A549 (cell line): Measurements from ENCODE around the gene SPSB3. TPM values are rescaled to one million over a fixed set of nuclear protein-coding genes. Genes with fewer than 3 reads are reported as not detected.

Experiments
- ATAC-seq, 2 experiments: fragments of 200-7000 bp in 1 of 2; fragments of >200 bp in 1 of 2; cut with Nextera tagmentation in 1 of 2; cut with Tn5 transposase in 1 of 2; 3 replicates each; pipeline versions ENCODE4 v1.8.0 to v1.9.1; 2018 to 2020; ENCODE audit warnings: mild to moderate bottlenecking in 1 of 2, moderate library complexity in 1 of 2
- CTCF ChIA-PET: fragments of 300-600 bp; sonication (Branson Sonifier 250); formaldehyde crosslinking; extraction: SDS; loops from one replicate; lab custom pipeline; 2021; ENCODE audit warnings: antibody characterized with exemption, inconsistent platforms; lab: Yijun Ruan, JAX
- POLR2A ChIA-PET: fragments of 350-600 bp; formaldehyde crosslinking; extraction: SDS; loops from one replicate; lab custom pipeline; 2021; ENCODE audit warnings: antibody characterized with exemption, inconsistent platforms; lab: Yijun Ruan, JAX
- DNase-seq, 2 experiments: peaks; one replicate each; pipeline versions ENCODE4 v3.0.0 to v3.0.0-alpha.2; 2011 to 2016; ENCODE audit warnings: low read depth in 1 of 2, low spot score in 1 of 2
- FAIRE-seq: peaks from 2 replicates; lab custom pipeline; 2011; peaks lifted over from hg19 to GRCh38; lab: Jason Lieb, UNC
- H3K27ac ChIP-seq, 2 experiments: fragments of >200 bp; sonication (Bioruptor Twin); formaldehyde crosslinking; 3 replicates each; pipeline ENCODE4 v1.5.1; 2016 to 2017
- H3K4me1 ChIP-seq: fragments of >200 bp; sonication (Bioruptor Twin); formaldehyde crosslinking; 3 replicates; pipeline ENCODE4 v1.6.1; 2016
- H3K4me2 ChIP-seq: fragments of >200 bp; sonication (Bioruptor Twin); formaldehyde crosslinking; 3 replicates; pipeline ENCODE4 v1.6.1; 2016
- H3K4me3 ChIP-seq: fragments of >200 bp; sonication (Bioruptor Twin); formaldehyde crosslinking; 3 replicates; pipeline ENCODE4 v1.5.1; 2016
- H3K9me3 ChIP-seq: fragments of >200 bp; sonication (Bioruptor Twin); formaldehyde crosslinking; 3 replicates; pipeline ENCODE4 v1.6.1; 2016
- BCL3 ChIP-seq: fragments of >200 bp; sonication (Bioruptor Twin); formaldehyde crosslinking; IDR thresholded peaks from 3 replicates; pipeline ENCODE4 v1.6.1; 2016
- CEBPB ChIP-seq, 2 experiments: fragments of >200 bp in 1 of 2; sonication (Bioruptor Twin) in 1 of 2; formaldehyde crosslinking in 1 of 2; IDR thresholded peaks; 2 replicates each; pipeline ENCODE4 v1.6.1; 2012 to 2016
- CHD2 ChIP-seq: fragments of 150-350 bp; IDR thresholded peaks from 2 replicates; pipeline ENCODE4 v1.6.1; 2014; ENCODE audit warnings: low read length; ENCODE audit not compliant: partially characterized antibody
- CHD4 ChIP-seq: fragments of 200-600 bp; sonication (generic); IDR thresholded peaks from 2 replicates; pipeline ENCODE4 v1.6.1; 2016; ENCODE audit warnings: antibody characterized with exemption, mild to moderate bottlenecking, borderline replicate concordance
- EHF ChIP-seq: fragments of 250-450 bp; sonication (Bioruptor Pico); IDR thresholded peaks from 2 replicates; pipeline ENCODE4 v1.5.0; 2020; ENCODE audit warnings: mild to moderate bottlenecking
- ELK1 ChIP-seq: fragments of 150-350 bp; IDR thresholded peaks from 2 replicates; pipeline ENCODE4 v1.6.1; 2014; ENCODE audit warnings: low read depth, mild to moderate bottlenecking, low read length
- ESRRA ChIP-seq: fragments of 150-350 bp; IDR thresholded peaks from 2 replicates; pipeline ENCODE4 v1.6.1; 2014; ENCODE audit warnings: mild to moderate bottlenecking, low read length, borderline replicate concordance
- FOSB ChIP-seq: fragments of 250-450 bp; sonication (Bioruptor Pico); IDR thresholded peaks from 2 replicates; pipeline ENCODE4 v1.5.0; 2020; ENCODE audit warnings: mild to moderate bottlenecking, moderate library complexity
- GATA3 ChIP-seq: IDR thresholded peaks from 2 replicates; pipeline ENCODE4 v1.6.1; 2012; ENCODE audit warnings: borderline replicate concordance
- HOXB13 ChIP-seq: fragments of 250-450 bp; sonication (Bioruptor Pico); IDR thresholded peaks from 2 replicates; pipeline ENCODE4 v1.5.0; 2020; ENCODE audit warnings: low read depth, mild to moderate bottlenecking, moderate library complexity
- HOXB5 ChIP-seq: fragments of 250-450 bp; sonication (Bioruptor Pico); IDR thresholded peaks from 2 replicates; pipeline ENCODE4 v1.5.0; 2020; ENCODE audit warnings: mild to moderate bottlenecking, moderate library complexity
- JUN ChIP-seq, 2 experiments: fragments of >200 bp; sonication (Bioruptor Twin); formaldehyde crosslinking; IDR thresholded peaks; 2 replicates in 1 of 2; 3 replicates in 1 of 2; pipeline ENCODE4 v1.6.1; 2016 to 2017
- KDM1A ChIP-seq: fragments of 200-600 bp; sonication (generic); IDR thresholded peaks from 2 replicates; pipeline ENCODE4 v1.6.1; 2016; ENCODE audit warnings: low read depth, mild to moderate bottlenecking
- KDM5A ChIP-seq: fragments of 200-600 bp; sonication (generic); IDR thresholded peaks from 2 replicates; pipeline ENCODE4 v1.6.1; 2016; ENCODE audit warnings: antibody characterized with exemption, mild to moderate bottlenecking
- NFE2L2 ChIP-seq: fragments of 150-350 bp; conservative IDR thresholded peaks from 2 replicates; pipeline ENCODE4 v1.6.1; 2014; ENCODE audit warnings: low read length
- NR3C1 ChIP-seq: fragments of >200 bp; sonication (Bioruptor Twin); formaldehyde crosslinking; IDR thresholded peaks from 3 replicates; pipeline ENCODE4 v1.6.1; 2017
- PBX3 ChIP-seq: IDR thresholded peaks from 2 replicates; pipeline ENCODE4 v1.6.1; 2012
- PHF8 ChIP-seq: fragments of 200-600 bp; sonication (generic); IDR thresholded peaks from 2 replicates; pipeline ENCODE4 v1.6.1; 2016; ENCODE audit warnings: low read depth, mild to moderate bottlenecking, antibody characterized with exemption, moderate library complexity, borderline replicate concordance
- POLR2A ChIP-seq: IDR thresholded peaks from 2 replicates; pipeline ENCODE4 v1.6.1; 2012; ENCODE audit warnings: mild to moderate bottlenecking, low read length
- RAD21 ChIP-seq, 2 experiments: fragments of >200 bp in 1 of 2; sonication (Bioruptor Twin) in 1 of 2; formaldehyde crosslinking in 1 of 2; IDR thresholded peaks in 1 of 2; conservative IDR thresholded peaks in 1 of 2; 2 replicates in 1 of 2; 3 replicates in 1 of 2; pipeline ENCODE4 v1.6.1; 2012 to 2018; ENCODE audit warnings: inconsistent platforms in 1 of 2
- RCOR1 ChIP-seq: fragments of 150-350 bp; IDR thresholded peaks from 2 replicates; pipeline ENCODE4 v1.6.1; 2014; ENCODE audit warnings: antibody characterized with exemption, low read length, low read depth
- RFX5 ChIP-seq: fragments of 450-650 bp; IDR thresholded peaks from 2 replicates; pipeline ENCODE4 v1.7.1; 2014; ENCODE audit warnings: antibody characterized with exemption, mild to moderate bottlenecking, moderate library complexity
- SMC3 ChIP-seq: fragments of >200 bp; sonication (Bioruptor Twin); formaldehyde crosslinking; IDR thresholded peaks from 3 replicates; pipeline ENCODE4 v1.6.1; 2018; ENCODE audit warnings: inconsistent platforms
- TFCP2L1 ChIP-seq: fragments of 250-450 bp; sonication (Bioruptor Pico); IDR thresholded peaks from 2 replicates; pipeline ENCODE4 v1.5.0; 2021; ENCODE audit warnings: mild to moderate bottlenecking
- USF2 ChIP-seq: fragments of 450-650 bp; IDR thresholded peaks from 2 replicates; pipeline ENCODE4 v1.6.1; 2014; ENCODE audit warnings: antibody characterized with exemption
- ZFP36 ChIP-seq: fragments of 450-650 bp; IDR thresholded peaks from 2 replicates; pipeline ENCODE4 v1.6.1; 2014; ENCODE audit warnings: borderline replicate concordance; ENCODE audit not compliant: partially characterized antibody
- WGBS: methylation state at CpG from one replicate; pipeline ENCODE4 v1.1.6; 2017; ENCODE audit errors: missing lambda C conversion rate; 5-methylcytosine and 5-hydroxymethylcytosine counted together
- polyA plus RNA-seq, 4 experiments: library from polyadenylated mRNA; depleted of rRNA in 3 of 4; stranded (reverse); fragments of >200 nt; fragmentation: RNase III in 1 of 4; extraction: RNeasy Plus Mini Kit Qiagen cat#74134 plus additional on column Dnase treatment in 1 of 4; gene quantifications; 2 replicates in 3 of 4; 3 replicates in 1 of 4; pipeline ENCODE4 v1.2.3, GENCODE V29; 2011 to 2017
- TF ChIP-seq, protein P1 (sequence below): fragments of 200-600 bp; sonication (generic); IDR thresholded peaks from 2 replicates; pipeline ENCODE4 v1.6.1; 2016; ENCODE audit warnings: antibody characterized with exemption, mild to moderate bottlenecking, moderate library complexity

The SPSB3 gene
- polyA plus RNA-seq, 2 of the 4 experiments (the other 2 are of a cell fraction): 9.2 to 14.6 TPM

DNA sequence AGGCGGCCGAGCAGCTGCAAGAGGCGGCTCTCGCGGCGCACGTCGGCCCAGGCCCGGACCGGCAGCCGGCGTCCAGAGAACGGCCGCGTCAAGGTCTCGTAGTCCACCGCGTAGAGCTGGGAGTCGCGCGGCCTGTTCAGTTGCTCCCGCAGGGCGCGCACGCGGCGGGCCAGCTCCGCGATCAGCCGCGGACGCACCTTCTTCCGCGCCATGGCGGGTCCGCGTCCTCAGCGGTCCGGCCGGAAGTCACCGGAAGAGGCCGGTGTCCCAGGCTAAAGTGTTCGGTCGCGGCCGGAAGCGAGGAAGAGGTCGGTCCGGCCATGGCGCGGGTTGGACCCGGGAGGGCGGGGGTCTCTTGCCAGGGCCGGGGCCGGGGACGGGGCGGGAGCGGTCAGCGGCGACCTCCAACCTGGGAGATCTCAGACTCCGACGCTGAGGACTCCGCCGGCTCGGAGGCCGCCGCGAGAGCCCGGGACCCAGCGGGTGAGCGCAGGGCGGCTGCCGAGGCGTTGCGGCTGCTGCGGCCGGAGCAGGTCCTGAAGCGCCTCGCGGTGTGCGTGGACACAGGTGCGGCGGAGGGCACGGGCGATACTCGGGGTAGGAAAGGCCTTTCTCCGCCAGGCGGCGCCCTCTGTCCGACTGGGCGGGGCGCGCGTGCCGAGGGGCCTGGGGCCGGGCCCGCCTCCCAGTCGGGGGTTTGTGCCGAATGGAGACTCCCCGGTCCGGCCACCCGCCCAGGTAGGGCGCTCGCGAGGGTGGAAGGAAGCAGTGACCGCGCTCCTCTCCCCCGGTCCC lies 9.3 kb downstream of the SPSB3 start, which contains the start of gene MRPS34 (continued):
- TF ChIP-seq ZFP36 (no peak), BCL3 (peak; percentile 68; the same call in 2 of the 3 replicates), ESRRA (no peak), CHD2 (peak; percentile 19), NR3C1 (no peak), KDM1A (no peak), RAD21 (conservative IDR thresholded peaks at IDR 0.05 in 1 of 2, IDR thresholded peaks at IDR 0.05 in 1 of 2) (peak; percentile 42 to 63; a peak in 4 of 5 replicates), USF2 (no peak), ELK1 (0 out of 2 replicates have a peak, but pooled peaks have one; percentile 6), NFE2L2 (no peak), KDM5A (peak; percentile 91), CHD4 (no peak), GATA3 (peak; percentile 22; the same call in 1 of the 2 replicates), FOSB (CRISPR knock-in tag) (no peak), HOXB5 (CRISPR knock-in tag) (0 out of 2 replicates have a peak, but pooled peaks have one; percentile 68), POLR2A (peak; percentile 88), JUN (IDR thresholded peaks at IDR 0.05) (peak; percentile 69 to 97), SMC3 (peak; percentile 78), CEBPB (IDR thresholded peaks at IDR 0.05) (no peak), PBX3 (peak; percentile 65; the same call in 1 of the 2 replicates), EHF (CRISPR knock-in tag) (no peak), HOXB13 (CRISPR knock-in tag) (peak; percentile 53; the same call in 1 of the 2 replicates)
- TF ChIP-seq, all 56 proteins: peak for 21

GRCh38 chr16:1772362-1772907 lies 9.9 kb downstream of the SPSB3 start, which contains the start of gene EME2:
EME2 (plus strand) TSS chr16:1772810; CDS start chr16:1773228, 418 bp downstream.
- ChIA-PET CTCF (interaction anchor here (0.7 to 3.5 kb wide), 11 partner anchors 9 to 134 kb away, joined by 3 to 15 read pairs (median 4); partner anchors contain the start of genes IGFALS, MAPK8IP3, NUBP2 and SPSB3), POLR2A (interaction anchor here (0.6 to 6.5 kb wide), 5 partner anchors 10 to 94 kb away, joined by 3 to 46 read pairs (median 3); partner anchors contain the start of genes JPT2, NUBP2 and SPSB3)
- peak within 1 kb of the TSS; percentile 85 for H3K4me3 ChIP-seq
- ATAC-seq (peak; percentile 1 to 13; a peak in 3 of 6 replicates), FAIRE-seq (no peak), DNase-seq (peak in 1 of 2 experiments; percentile 64)
- peak within 1 kb of the TSS; percentile 98 for H3K4me2 ChIP-seq
- H3K4me1 ChIP-seq: peaks cover 21% of the 10 kb centered on the region
- 3% methylated on average over 35 of the region's 53 CpGs for WGBS
- peak within 1 kb of the TSS; percentile 95 to 98 for H3K27ac ChIP-seq
- no peaks in the 10 kb centered on the region for H3K9me3 ChIP-seq
- TF ChIP-seq EHF (CRISPR knock-in tag): no peak
- TF ChIP-seq PHF8: no peak
- TF ChIP-seq CHD2: no peak
- TF ChIP-seq, protein P1, sequence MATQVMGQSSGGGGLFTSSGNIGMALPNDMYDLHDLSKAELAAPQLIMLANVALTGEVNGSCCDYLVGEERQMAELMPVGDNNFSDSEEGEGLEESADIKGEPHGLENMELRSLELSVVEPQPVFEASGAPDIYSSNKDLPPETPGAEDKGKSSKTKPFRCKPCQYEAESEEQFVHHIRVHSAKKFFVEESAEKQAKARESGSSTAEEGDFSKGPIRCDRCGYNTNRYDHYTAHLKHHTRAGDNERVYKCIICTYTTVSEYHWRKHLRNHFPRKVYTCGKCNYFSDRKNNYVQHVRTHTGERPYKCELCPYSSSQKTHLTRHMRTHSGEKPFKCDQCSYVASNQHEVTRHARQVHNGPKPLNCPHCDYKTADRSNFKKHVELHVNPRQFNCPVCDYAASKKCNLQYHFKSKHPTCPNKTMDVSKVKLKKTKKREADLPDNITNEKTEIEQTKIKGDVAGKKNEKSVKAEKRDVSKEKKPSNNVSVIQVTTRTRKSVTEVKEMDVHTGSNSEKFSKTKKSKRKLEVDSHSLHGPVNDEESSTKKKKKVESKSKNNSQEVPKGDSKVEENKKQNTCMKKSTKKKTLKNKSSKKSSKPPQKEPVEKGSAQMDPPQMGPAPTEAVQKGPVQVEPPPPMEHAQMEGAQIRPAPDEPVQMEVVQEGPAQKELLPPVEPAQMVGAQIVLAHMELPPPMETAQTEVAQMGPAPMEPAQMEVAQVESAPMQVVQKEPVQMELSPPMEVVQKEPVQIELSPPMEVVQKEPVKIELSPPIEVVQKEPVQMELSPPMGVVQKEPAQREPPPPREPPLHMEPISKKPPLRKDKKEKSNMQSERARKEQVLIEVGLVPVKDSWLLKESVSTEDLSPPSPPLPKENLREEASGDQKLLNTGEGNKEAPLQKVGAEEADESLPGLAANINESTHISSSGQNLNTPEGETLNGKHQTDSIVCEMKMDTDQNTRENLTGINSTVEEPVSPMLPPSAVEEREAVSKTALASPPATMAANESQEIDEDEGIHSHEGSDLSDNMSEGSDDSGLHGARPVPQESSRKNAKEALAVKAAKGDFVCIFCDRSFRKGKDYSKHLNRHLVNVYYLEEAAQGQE: no peak
- no peak for TF ChIP-seq CEBPB (IDR thresholded peaks at IDR 0.05)
- no peak for TF ChIP-seq RCOR1
- no peak for TF ChIP-seq TFCP2L1 (CRISPR knock-in tag)
- TF ChIP-seq HOXB13 (CRISPR knock-in tag): no peak
- TF ChIP-seq RFX5: no peak
